Left renal pelvis (tissue), 4 donors: ENCODE data around the gene VAV3. TPM values are rescaled to one million over a fixed set of nuclear protein-coding genes. Genes with fewer than 3 reads are reported as not detected.

Source experiments
- DNase-seq, 4 donors: peaks; one replicate each; pipeline ENCODE4 v3.0.0-alpha.2; 2013; ENCODE audit warnings: low read depth in 4 of 4, low spot score in 3 of 4
- polyA plus RNA-seq, 4 donors: library from polyadenylated mRNA; unstranded; fragments of 120-200 nt; gene quantifications; one replicate each; pipeline ENCODE4 v1.2.1, GENCODE V29; 2013; ENCODE audit not compliant: insufficient read length in 4 of 4

The VAV3 gene
- polyA plus RNA-seq, 4 donors, result 4.7 to 142 (median 123) TPM

- DNase-seq, result no peak
Measured at GRCh38 chr1:107549152-107549810, 415.7 kb downstream of the VAV3 start.

- DNase-seq, result no peak
Measured at GRCh38 chr1:107548276-107548675, 416.7 kb downstream of the VAV3 start.

GRCh38 chr1:107547363-107548155 is 417.4 kb downstream of the VAV3 start:
- DNase-seq, result no peak

- DNase-seq, result no peak
Measured at GRCh38 chr1:107546576-107546975, 418.4 kb downstream of the VAV3 start.

GRCh38 chr1:107545879-107546278 is 419.1 kb downstream of the VAV3 start:
- DNase-seq, result no peak

- no peak for DNase-seq
Measured at GRCh38 chr1:107545056-107545577, 419.9 kb downstream of the VAV3 start.

GRCh38 chr1:107544285-107544684 is 420.7 kb downstream of the VAV3 start:
- DNase-seq, result no peak

- no peak for DNase-seq
Measured at GRCh38 chr1:107541412-107541811, 423.6 kb downstream of the VAV3 start.

- no peak for DNase-seq
Measured at GRCh38 chr1:107538502-107538901, 426.5 kb downstream of the VAV3 start.

- no peak for DNase-seq
Measured at GRCh38 chr1:107536266-107536665, 428.7 kb downstream of the VAV3 start.

GRCh38 chr1:107535091-107535490 is 429.9 kb downstream of the VAV3 start:
- no peak for DNase-seq

- DNase-seq, result no peak
Measured at GRCh38 chr1:107534632-107535031, 430.3 kb downstream of the VAV3 start.

GRCh38 chr1:107533436-107533835 is 431.5 kb downstream of the VAV3 start:
- no peak for DNase-seq

- DNase-seq, result no peak
Measured at GRCh38 chr1:107532318-107532717, 432.7 kb downstream of the VAV3 start.

GRCh38 chr1:107531065-107531908 is 433.7 kb downstream of the VAV3 start:
- DNase-seq, result no peak

- DNase-seq, result no peak
Measured at GRCh38 chr1:107530543-107530942, 434.4 kb downstream of the VAV3 start.

- peak in 2 of 4 donors; percentile 15 to 18 for DNase-seq
Measured at GRCh38 chr1:107529511-107530149, 435.4 kb downstream of the VAV3 start.

GRCh38 chr1:107526524-107527198 is 438.3 kb downstream of the VAV3 start:
- no peak for DNase-seq

- no peak for DNase-seq
Measured at GRCh38 chr1:107525961-107526360, 439.0 kb downstream of the VAV3 start.

- DNase-seq, result no peak
Measured at GRCh38 chr1:107525145-107525544, 439.8 kb downstream of the VAV3 start.
